ENCODE data around the gene TDRD7.

Gene TDRD7

DNA sequence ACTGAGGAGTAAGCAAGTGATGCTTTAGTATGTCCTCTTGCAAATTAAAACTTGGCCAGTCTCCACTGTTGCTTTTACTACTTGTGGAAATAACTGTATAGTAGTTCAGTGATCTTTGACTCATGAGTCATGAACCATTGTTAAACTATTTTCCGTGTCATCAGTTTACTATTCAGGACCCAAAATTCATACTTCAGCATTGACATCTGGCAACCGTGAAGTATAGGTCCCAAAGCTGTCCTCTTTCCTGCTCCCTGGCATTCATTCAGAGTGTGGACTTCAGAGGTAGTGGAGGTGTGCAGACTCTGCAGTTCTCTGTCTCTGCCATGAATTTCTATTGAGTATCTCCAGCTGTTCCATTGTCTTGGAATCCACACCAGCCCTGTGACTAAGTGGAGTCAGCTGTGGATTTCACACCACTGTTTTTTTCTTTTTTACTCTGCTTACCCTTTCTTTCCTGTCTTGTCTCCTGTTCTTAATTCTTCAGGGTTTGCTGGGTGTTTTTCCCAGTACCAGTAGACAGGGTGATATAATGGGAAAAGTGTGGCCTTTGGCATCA, 7.5 kb downstream of the TDRD7 start:
- no peak for DNase-seq (ENCODE audit: low read depth)
- TF ChIP-seq, protein P1, sequence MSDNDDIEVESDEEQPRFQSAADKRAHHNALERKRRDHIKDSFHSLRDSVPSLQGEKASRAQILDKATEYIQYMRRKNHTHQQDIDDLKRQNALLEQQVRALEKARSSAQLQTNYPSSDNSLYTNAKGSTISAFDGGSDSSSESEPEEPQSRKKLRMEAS (IDR thresholded peaks at IDR 0.05; ENCODE audit: low read depth, low read length): no peak
- TF ChIP-seq MYC (IDR thresholded peaks at IDR 0.05; ENCODE audit: low read depth, low read length) (no peak), POLR2A (IDR thresholded peaks at IDR 0.05; ENCODE audit: extremely low read depth, insufficient read length) (no peak)
- TF ChIP-seq, protein P2, sequence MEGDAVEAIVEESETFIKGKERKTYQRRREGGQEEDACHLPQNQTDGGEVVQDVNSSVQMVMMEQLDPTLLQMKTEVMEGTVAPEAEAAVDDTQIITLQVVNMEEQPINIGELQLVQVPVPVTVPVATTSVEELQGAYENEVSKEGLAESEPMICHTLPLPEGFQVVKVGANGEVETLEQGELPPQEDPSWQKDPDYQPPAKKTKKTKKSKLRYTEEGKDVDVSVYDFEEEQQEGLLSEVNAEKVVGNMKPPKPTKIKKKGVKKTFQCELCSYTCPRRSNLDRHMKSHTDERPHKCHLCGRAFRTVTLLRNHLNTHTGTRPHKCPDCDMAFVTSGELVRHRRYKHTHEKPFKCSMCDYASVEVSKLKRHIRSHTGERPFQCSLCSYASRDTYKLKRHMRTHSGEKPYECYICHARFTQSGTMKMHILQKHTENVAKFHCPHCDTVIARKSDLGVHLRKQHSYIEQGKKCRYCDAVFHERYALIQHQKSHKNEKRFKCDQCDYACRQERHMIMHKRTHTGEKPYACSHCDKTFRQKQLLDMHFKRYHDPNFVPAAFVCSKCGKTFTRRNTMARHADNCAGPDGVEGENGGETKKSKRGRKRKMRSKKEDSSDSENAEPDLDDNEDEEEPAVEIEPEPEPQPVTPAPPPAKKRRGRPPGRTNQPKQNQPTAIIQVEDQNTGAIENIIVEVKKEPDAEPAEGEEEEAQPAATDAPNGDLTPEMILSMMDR (IDR thresholded peaks at IDR 0.05; ENCODE audit: low read depth, low read length): no peak
- H3K4me3 ChIP-seq (ENCODE audit: low read depth, low read length): no peak overlapping the region

DNA sequence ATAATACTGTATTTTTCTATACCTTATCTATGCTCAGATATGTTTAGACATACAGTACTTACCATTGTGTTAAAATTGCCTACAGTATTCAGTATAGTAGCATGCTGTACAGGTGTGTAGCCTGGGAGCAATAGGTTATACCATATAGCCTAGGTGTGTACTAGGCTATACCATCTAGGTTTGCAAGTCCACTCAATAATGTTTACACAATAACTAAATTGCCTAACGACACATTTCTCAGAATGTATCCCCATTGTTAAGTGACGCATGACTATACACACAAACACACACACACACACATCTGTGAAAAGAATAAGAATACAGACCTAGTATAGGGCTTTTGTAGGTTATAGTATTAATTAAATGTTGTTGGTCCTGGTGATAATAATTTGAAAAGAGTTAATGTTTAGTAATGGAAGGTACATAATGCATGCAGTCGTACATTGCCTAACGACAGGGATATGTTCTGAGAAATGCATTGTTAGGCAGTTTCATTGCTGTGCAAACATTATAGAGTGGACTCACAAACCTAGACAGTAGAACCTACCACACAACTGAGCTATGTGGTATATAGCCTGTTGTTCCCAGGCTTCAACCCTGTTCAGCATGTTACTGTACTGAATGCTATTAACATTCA, 13.6 kb downstream of the TDRD7 start:
- no peak for DNase-seq (ENCODE audit: low read depth)
- TF ChIP-seq POLR2A (IDR thresholded peaks at IDR 0.05; ENCODE audit: extremely low read depth, insufficient read length): no peak
- TF ChIP-seq, protein P1 (IDR thresholded peaks at IDR 0.05; ENCODE audit: low read depth, low read length): no peak
- TF ChIP-seq, protein P2 (IDR thresholded peaks at IDR 0.05; ENCODE audit: low read depth, low read length): no peak
- no peak for TF ChIP-seq MYC (IDR thresholded peaks at IDR 0.05; ENCODE audit: low read depth, low read length)
- H3K4me3 ChIP-seq (ENCODE audit: low read depth, low read length): no peak overlapping the region

DNA sequence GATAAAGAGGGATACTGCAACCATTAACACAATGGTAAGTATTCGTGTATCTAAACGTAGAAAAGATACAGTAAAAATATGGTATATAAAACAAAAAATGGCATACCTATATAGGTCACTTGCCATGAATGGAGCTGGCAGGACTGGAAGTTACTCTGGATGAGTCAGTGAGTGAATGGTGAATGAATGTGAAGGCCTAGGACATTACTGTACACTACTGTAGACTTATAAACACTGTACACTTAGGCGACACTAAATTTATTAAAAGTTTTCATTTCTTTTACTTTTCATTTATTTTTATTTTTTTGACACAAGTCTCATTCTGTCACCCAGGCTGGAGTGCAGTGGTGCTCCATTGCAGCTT, 14.1 kb downstream of the TDRD7 start:
- no peak overlapping the region for H3K4me3 ChIP-seq (ENCODE audit: low read depth, low read length)
- TF ChIP-seq MYC (IDR thresholded peaks at IDR 0.05; ENCODE audit: low read depth, low read length) (no peak), POLR2A (IDR thresholded peaks at IDR 0.05; ENCODE audit: extremely low read depth, insufficient read length) (no peak)
- TF ChIP-seq, protein P2 (IDR thresholded peaks at IDR 0.05; ENCODE audit: low read depth, low read length): no peak
- TF ChIP-seq, protein P1 (IDR thresholded peaks at IDR 0.05; ENCODE audit: low read depth, low read length): no peak
- no peak for DNase-seq (ENCODE audit: low read depth)

DNA sequence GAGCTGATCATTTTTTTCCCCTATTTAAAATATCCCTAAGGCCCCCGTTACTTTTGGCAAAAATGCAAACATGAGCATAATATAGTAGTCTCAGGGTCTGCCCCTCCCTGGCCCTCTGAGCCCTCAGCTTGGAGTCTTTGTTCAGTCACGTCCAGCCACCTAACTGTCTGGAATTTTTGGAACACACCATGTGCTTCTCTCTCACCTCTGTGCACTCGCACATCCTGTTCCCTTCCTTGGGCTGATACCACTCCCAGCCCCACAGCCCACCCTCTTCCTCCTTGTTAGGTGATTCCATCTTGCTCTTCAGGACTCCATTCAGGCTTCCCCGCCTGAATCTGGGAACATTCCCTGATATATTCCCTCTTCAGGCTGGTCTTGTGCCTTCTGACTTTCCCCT, 16.0 kb downstream of the TDRD7 start:
- H3K4me3 ChIP-seq (ENCODE audit: low read depth, low read length): no peak overlapping the region
- no peak for TF ChIP-seq MYC (IDR thresholded peaks at IDR 0.05; ENCODE audit: low read depth, low read length)
- TF ChIP-seq, protein P2 (IDR thresholded peaks at IDR 0.05; ENCODE audit: low read depth, low read length): no peak
- no peak for TF ChIP-seq POLR2A (IDR thresholded peaks at IDR 0.05; ENCODE audit: extremely low read depth, insufficient read length)
- TF ChIP-seq, protein P1 (IDR thresholded peaks at IDR 0.05; ENCODE audit: low read depth, low read length): no peak
- no peak for DNase-seq (ENCODE audit: low read depth)

- no peak for TF ChIP-seq MYC (IDR thresholded peaks at IDR 0.05; ENCODE audit: low read depth, low read length)
- TF ChIP-seq POLR2A (IDR thresholded peaks at IDR 0.05; ENCODE audit: extremely low read depth, insufficient read length): no peak
- TF ChIP-seq, protein P2 (IDR thresholded peaks at IDR 0.05; ENCODE audit: low read depth, low read length): no peak
- TF ChIP-seq, protein P1 (IDR thresholded peaks at IDR 0.05; ENCODE audit: low read depth, low read length): no peak
- no peak for DNase-seq (ENCODE audit: low read depth)
- no peak overlapping the region for H3K4me3 ChIP-seq (ENCODE audit: low read depth, low read length)
Measured at GRCh38 chr9:97430316-97431043, 18.6 kb downstream of the TDRD7 start.

Data from NB4 (cell line).